KMS-11 (cell line): Measurements from ENCODE around the gene PIGQ.
A peak's percentile ranks its signal among the peaks of the same experiment; 100 is the strongest.

Experiments
- H2AFZ ChIP-seq: fragments of 200-600 bp; sonication (generic); 2 replicates; pipeline ENCODE4 v1.6.1; 2016; ENCODE audit warnings: antibody characterized with exemption, mixed run types, low read depth
- H3K27ac ChIP-seq: fragments of 200-600 bp; sonication (generic); 2 replicates; pipeline ENCODE4 v1.6.1; 2016; ENCODE audit warnings: mild to moderate bottlenecking, mixed run types
- H3K27me3 ChIP-seq: fragments of 200-600 bp; sonication (generic); 2 replicates; pipeline ENCODE4 v1.6.1; 2017; ENCODE audit warnings: mild to moderate bottlenecking, low read depth, mixed run types, moderate library complexity; ENCODE audit not compliant: insufficient read depth
- H3K36me3 ChIP-seq: fragments of 200-600 bp; sonication (generic); 2 replicates; pipeline ENCODE4 v1.6.1; 2017; ENCODE audit warnings: mild to moderate bottlenecking, mixed run types; ENCODE audit not compliant: insufficient read depth
- H3K4me1 ChIP-seq: fragments of 200-600 bp; sonication (generic); 2 replicates; pipeline ENCODE4 v1.6.1; 2016; ENCODE audit warnings: mild to moderate bottlenecking, low read depth, mixed run types; ENCODE audit not compliant: poor library complexity, severe bottlenecking
- H3K4me2 ChIP-seq: fragments of 200-600 bp; sonication (generic); 2 replicates; pipeline ENCODE4 v1.7.0; 2016; ENCODE audit warnings: mild to moderate bottlenecking, mixed run types
- H3K4me3 ChIP-seq: fragments of 200-600 bp; sonication (generic); IDR thresholded peaks from 2 replicates; pipeline ENCODE4 v1.6.1; 2017; ENCODE audit warnings: low read depth, low read length, mixed read lengths; ENCODE audit not compliant: insufficient read depth
- H3K79me2 ChIP-seq: fragments of 200-600 bp; sonication (generic); 2 replicates; pipeline ENCODE4 v1.6.1; 2016; ENCODE audit warnings: low read depth, mixed run types; ENCODE audit not compliant: insufficient read depth
- H3K9ac ChIP-seq: fragments of 200-600 bp; sonication (generic); 2 replicates; pipeline ENCODE4 v1.6.1; 2016; ENCODE audit warnings: mild to moderate bottlenecking, mixed run types
- H4K20me1 ChIP-seq: fragments of 200-600 bp; sonication (generic); 2 replicates; pipeline ENCODE4 v1.6.1; 2016; ENCODE audit warnings: mild to moderate bottlenecking, mixed run types; ENCODE audit not compliant: insufficient read depth
- CTCF ChIP-seq: fragments of 200-600 bp; sonication (generic); conservative IDR thresholded peaks from 2 replicates; pipeline ENCODE4 v1.6.1; 2017; ENCODE audit warnings: low read depth, mild to moderate bottlenecking, antibody characterized with exemption, low read length, moderate library complexity, mixed read lengths

The PIGQ gene

GRCh38 chr16:567373-568256 is 2.2 kb upstream of the PIGQ start:
- H3K27me3 ChIP-seq = peaks cover 2% of the 10 kb centered on the region; the same call in 1 of the 2 replicates
- peak overlapping the region; percentile 44; the same call in 1 of the 2 replicates for H2AFZ ChIP-seq
- peak overlapping the region; percentile 61 for H3K27ac ChIP-seq
- H4K20me1 ChIP-seq = no peaks in the 10 kb centered on the region
- H3K79me2 ChIP-seq = peaks cover 9% of the 10 kb centered on the region; the same call in 1 of the 2 replicates
- peaks cover 30% of the 10 kb centered on the region for H3K4me1 ChIP-seq
- no peak for TF ChIP-seq CTCF
- H3K4me2 ChIP-seq = peak overlapping the region; percentile 73
- H3K36me3 ChIP-seq = no peaks in the 10 kb centered on the region
- H3K9ac ChIP-seq = peak overlapping the region; percentile 37; the same call in 1 of the 2 replicates
- H3K4me3 ChIP-seq = no peak overlapping the region

GRCh38 chr16:568401-569258 is 1.1 kb upstream of the PIGQ start:
- H4K20me1 ChIP-seq = no peaks in the 10 kb centered on the region
- H3K79me2 ChIP-seq = peaks cover 9% of the 10 kb centered on the region; the same call in 1 of the 2 replicates
- peak overlapping the region; percentile 56; the same call in 1 of the 2 replicates for H2AFZ ChIP-seq
- H3K27me3 ChIP-seq = no peaks in the 10 kb centered on the region
- H3K4me2 ChIP-seq = peak overlapping the region; percentile 62
- H3K36me3 ChIP-seq = no peaks in the 10 kb centered on the region
- no peak for TF ChIP-seq CTCF
- peak overlapping the region; percentile 55; the same call in 1 of the 2 replicates for H3K9ac ChIP-seq
- no peak overlapping the region for H3K4me3 ChIP-seq
- peaks cover 30% of the 10 kb centered on the region for H3K4me1 ChIP-seq
- H3K27ac ChIP-seq = no peak overlapping the region

- Histone ChIP-seq H2AFZ (no peak overlapping the region), H3K27ac (no peak overlapping the region), H3K36me3 (no peaks in the 10 kb centered on the region), H3K79me2 (peaks cover 9% of the 10 kb centered on the region; the same call in 1 of the 2 replicates), H3K27me3 (no peaks in the 10 kb centered on the region), H3K9ac (no peak overlapping the region), H3K4me3 (no peak overlapping the region), H4K20me1 (no peaks in the 10 kb centered on the region), H3K4me1 (peaks cover 14% of the 10 kb centered on the region), H3K4me2 (no peak overlapping the region)
- TF ChIP-seq CTCF = no peak
These were observed 3.3 kb downstream of the PIGQ start for GRCh38 chr16:572865-573650.
